Activated T-helper 1 cell treated with anti-CD3 and anti-CD28 coated beads, Interleukin-2, amount 50 U/mL, for 16 hours (primary cell): ENCODE results near the gene APAF1.

Experiments
- DNase-seq, 2 donors: peaks; one replicate each; pipeline ENCODE4 v3.0.0-alpha.2; 2020; ENCODE audit warnings: low read depth in 1 of 2, low spot score in 1 of 2

Gene APAF1

DNA sequence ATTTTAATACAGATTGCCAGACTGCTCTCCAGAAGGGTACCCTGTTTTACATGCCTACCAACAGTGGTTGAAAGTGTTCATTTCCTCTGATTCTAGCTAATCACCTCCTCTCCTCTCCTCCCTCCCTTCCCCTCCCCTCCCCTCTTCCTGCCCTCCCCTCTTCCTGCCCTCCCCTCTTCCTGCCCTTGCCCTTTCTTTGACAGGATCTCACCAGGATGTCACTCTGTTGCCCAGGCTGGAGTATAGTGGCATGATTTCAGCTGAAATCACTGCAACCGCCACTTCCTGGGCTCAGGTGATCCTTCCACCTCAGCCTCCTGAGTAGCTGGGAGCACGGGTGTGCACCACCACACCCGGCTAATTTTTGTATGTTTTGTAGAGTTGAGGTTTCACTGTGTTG lies 24.7 kb downstream of the APAF1 start:
- DNase-seq = no peak

DNA sequence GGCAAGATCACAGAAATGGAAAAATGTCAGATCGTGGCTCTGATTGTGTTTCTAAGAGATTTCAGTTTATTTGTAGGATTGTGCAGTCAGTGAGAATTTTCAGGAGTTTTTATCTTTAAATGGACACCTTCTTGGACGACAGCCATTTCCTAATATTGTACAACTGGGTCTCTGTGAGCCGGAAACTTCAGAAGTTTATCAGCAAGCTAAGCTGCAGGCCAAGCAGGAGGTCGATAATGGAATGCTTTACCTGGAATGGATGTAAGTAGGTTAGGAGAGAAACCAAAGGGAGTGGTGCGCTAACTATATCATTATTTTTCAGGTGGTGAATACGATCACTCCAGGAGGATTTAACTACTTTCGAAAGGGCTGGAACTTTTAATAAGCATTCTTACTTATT lies 26.4 kb downstream of the APAF1 start:
- no peak for DNase-seq

DNA sequence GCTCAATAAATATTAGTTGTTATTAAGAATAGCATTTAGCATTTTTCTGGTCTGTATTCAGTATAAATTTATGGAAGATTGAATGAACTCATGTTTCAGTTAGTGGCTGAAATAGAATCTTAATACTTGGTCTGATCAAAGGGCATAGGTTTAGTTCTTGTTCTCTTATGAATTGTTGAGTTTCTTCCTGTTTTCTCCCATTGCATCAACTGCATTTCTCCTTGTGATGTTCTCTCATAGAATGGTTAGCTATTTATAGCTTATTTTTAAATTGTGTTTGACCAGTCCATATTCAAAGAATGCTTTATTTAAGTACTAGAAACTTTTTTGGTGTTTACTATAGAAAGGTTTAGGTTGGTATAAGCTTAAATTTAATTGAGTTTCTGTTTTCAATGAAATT lies 29.8 kb downstream of the APAF1 start:
- no peak for DNase-seq

DNA sequence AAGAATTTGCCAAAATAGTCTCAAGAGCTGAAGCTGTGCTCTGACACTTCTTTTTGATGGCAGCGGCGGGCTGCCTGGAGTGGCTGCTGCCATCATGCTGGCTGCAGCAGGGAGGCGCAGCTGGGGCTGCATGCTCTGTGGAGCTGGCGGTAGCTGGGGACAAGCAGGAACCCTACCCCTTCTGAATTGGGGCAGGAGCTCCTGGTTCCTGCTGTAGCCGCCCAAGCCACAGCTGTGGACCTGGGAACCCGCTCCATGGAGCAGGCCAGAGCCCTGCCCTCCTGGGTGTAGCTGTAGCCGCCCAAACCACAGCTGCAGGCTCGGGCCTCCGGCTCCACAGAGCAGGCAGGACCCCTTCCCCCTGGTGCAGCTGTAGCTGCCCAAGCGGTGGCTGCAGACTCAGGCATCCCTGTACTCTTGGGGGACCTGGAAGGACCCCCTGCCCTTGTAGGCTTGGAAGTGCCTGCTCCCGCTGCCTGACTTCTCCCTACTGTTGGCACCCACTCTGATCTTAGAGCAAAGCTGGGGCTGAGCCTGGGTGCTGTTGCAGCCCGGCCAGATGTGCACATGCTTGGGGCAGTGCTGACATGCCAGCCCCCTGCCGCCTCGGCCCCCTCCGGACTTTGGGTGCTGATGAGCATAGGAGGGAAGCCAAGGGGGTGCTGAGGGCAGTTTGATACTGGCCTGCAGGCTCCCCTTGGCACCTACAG lies 33.3 kb downstream of the APAF1 start:
- no peak for DNase-seq

DNA sequence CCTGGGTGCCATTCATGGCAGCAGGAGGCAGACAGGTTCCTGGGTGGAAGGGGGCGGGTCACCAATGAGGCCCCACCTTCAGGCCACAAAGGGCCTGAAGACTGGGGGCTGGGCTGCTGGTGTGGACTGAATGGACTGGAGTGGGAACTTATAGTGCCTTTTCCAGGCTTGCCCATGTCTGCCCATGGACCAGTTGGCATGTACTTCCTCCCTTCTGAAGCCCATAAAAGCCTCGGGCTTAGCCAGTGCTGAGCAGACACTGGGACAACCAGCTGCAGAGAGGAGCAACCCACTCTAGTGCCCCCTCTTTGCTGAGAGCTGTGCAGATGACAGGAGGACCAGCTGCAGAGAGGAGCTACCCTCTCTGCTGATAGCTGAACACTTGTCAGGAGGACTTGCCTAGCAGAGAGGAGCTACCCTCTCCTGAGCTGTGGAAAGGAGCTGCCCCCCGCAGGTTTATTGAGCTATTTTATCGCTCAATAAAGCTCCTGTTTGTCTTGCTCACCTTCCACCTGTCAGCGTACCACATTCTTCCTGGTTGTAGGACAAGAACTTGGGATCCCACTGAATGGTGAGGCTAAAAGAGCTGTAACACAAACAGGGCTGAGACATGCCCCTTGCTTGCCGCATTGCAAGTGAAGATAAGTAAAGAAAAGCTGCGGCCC lies 34.0 kb downstream of the APAF1 start:
- DNase-seq = no peak

DNA sequence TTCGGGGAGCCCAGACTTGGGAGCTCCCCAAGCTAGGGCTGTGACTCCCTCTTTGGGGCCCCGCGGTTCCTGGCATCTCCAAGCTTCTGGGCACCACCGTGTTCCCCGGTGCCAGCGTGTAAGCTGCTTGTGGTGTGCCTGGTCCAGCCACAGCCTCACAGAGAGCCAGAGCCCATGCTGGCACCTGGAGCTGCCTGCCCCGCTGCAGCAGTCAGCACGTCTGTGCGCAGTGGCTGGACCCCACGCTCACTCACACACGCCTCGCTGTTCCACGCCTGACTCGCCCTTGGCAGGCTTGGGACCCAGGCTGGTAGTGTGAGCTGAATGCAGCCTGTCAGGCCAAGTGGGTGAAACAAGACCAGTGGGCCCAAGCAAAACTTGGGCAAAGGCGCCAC lies 34.5 kb downstream of the APAF1 start:
- DNase-seq = no peak

DNA sequence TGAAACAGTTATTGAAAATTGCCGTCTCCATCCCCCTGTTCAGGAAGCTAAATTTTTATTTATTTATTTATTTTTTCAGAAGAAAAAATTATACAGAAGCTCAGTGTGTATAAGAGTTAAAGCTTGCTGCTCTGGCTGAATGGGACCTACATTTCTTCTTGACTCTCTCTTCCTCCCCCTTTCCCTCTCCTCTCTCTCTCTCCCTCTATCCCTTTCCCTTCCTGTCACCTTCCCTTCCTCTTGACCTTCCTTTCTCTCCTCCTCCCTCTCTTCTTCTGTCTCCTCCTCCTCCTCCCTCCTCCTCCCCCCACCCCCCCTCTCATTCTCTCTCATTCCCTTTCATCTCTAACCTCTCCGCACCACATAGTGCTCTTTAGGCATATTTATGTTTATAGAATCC lies 39.1 kb downstream of the APAF1 start:
- DNase-seq = no peak

DNA sequence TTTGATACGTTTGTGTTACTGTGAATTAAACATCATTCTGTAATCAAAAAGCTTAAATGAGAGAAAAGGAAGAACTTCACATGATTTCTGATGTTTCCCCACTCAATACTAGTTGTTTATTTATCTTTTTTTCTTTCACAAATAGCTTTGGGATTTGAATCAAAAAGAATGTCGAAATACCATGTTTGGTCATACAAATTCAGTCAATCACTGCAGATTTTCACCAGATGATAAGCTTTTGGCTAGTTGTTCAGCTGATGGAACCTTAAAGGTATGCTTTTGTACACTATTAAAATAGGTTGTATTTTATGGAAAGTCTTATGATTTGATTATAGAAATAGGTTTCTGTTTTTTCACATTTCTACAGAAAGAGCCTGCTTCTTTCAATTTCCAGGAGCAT lies 41.5 kb downstream of the APAF1 start:
- DNase-seq = no peak

DNA sequence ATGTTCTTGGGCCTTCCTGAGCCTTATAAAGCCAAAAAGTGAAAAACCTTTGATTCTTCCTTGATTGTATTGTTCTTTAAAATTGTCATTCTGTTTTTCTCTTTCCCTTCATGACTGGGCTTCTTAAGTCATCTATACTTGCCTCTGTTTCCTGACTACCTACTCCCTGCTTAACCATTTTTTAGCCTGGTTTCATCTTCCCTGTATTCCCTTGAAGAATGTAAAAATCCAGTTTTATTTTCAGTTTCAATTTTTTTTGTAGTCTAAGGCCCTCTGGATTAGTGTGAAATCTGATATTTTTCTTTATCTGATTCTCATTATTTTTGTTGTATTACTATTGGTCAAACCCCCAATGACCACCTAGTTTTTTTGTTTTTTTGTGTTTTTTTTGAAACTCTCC lies 46.3 kb downstream of the APAF1 start:
- no peak for DNase-seq

DNA sequence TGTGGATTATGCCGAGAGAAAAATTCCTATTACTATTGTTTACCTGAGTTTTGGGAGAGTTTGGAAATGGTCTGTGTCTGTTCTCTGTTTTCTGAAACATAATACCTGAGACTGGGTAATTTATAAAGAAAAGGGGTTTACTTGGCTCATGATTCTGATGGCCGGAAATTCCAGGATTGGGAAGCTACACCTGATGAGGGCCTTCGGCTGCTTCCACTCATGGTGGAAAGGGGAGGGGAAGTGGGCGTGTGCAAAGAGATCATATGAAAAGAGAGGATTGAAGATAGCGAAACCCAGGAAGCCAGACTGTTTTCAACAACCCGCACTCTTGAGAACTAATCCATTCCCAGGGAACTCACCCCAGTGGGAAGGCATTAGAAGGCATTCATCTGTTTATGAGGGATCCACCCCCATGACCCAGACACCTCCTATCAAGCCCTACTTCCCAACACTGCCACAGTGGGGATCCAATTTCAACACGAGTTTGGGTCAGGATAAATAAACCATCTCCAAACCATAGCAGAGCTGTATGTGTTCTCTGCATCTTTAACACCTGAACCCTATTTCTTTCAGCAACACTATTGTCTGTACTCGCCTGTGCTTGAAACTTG lies 51.1 kb downstream of the APAF1 start:
- DNase-seq = no peak

DNA sequence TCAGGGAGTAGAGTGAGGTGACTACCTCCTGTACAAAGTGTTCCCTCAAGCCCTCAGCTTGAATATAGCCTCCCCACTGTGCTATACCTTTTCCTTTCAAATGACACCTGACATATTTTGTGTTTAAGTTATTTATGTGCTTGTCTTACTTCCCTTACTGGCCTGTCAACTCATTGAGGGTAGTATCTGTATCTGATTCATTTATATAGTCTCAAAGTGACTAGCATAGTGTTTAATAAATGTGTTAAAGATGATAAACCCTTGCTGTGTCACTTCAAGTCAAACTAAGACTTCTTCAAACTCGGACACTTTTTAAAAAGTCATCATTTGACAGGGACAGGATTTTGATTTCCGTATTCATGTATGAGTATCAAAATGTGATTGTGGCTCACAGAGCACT lies 52.1 kb downstream of the APAF1 start:
- no peak for DNase-seq

DNA sequence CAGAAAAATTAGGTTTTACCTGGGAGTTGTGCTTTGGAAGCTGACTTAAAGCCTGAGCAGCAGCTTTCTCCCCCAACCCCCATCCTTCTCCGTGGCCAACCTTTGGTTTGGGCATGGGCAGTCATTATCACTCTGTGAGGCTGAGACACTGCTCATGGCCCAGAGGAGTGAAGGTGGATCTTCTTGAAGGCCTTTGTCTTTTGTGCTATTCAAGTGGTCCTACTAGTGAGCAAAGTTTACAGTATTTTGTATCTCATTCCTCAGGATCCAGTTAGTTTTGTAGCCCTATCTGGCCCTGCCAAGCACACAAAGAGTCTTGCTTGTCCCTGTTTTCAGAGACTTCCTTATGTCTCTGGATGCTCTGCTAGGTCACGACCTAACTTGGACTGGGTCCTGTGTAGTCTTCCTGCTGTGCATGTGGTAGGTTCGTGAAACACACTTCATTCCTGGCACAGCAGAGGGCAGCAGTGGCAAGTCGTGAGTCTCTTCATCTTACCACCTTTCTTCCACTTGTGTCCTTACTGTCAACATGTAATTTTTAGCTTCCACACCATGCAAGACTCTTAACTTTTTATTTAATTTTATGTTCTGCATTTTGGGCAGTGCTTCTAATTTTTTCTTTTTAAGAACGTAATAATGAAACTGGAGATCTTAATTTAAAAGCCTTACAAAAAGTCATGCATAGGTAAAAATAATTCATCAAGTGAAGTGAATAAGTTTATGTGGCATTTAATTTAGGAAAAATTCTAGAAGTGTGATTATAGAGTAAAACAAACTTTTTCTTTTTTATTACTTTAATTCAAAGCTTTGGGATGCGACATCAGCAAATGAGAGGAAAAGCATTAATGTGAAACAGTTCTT lies 53.7 kb downstream of the APAF1 start:
- DNase-seq = peak in 1 of 2 donors; percentile 12

DNA sequence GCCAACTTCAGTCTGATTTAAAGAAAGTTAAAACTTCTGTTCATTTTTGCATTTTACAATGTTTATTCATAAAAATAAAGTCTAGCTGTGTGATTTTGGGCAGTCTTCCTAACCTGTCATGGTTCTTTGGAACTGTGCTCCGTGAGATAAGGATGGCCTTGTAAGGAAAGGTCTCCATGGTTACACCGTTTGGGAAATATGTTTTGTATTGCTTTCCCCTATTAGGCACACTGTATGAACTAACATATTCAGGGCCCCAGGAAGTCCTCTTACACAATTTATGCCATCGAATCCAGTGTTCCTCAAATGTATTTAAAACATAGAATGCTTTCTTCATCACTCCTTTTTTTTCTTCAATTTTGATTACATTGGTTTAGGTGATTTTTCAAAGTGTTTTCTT lies 54.5 kb downstream of the APAF1 start:
- DNase-seq = no peak

DNA sequence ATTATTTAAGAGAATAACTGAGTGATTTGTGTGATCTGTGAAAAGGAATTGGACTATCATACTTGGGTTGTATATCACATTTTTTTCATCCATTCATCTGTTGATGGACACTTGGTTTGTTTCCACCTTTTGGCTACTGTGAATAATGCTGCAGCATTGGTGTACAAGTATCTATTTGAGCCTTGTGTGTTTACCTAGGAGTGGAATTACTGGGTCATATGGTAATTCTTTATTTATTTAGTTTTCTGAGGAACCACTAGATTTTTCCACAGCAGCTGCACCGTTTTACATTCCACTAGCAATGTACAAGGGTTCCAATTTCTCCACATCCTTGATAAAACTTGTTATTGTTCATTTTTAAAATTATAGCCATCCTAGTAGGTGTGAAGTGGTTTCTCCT lies 56.1 kb downstream of the APAF1 start:
- DNase-seq = no peak

DNA sequence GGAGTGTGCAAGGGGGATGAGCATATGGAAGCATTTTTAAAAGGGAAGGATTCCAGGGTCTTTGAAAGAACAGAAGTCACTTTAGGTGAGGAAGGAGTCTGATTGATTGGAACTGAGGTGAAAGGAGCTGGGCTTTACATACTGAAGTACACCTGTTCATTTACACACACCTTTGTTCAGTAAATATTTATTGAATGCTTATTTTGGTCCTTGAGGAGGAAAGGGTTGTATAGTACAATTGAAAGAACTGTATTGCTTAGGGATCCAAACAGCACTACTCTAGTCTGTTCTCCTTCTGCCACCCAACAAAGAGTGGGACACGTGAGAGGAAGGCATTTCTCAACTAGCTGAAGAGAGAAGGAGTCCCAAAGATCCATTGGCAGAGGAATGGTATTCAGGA lies 63.9 kb downstream of the APAF1 start:
- DNase-seq = no peak

DNA sequence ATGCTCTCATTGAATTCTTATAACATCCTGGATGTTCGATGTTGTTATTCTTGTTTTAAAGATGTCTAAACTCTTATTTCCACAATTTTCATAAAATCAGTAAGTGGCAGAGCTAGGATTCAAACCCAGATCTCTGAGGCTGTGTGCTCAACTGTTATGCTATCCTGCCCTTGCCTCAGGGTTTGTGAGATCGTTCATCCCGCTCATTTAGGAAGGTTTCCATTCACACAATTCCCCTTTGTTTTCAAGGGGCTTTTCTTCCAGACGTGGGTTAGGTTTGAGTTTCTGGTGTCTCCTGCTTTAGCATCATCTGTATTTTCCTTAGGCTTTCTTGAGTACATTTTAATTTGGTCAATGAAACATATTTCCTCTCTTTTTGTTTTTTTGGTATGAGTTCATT lies 69.3 kb downstream of the APAF1 start:
- no peak for DNase-seq

DNA sequence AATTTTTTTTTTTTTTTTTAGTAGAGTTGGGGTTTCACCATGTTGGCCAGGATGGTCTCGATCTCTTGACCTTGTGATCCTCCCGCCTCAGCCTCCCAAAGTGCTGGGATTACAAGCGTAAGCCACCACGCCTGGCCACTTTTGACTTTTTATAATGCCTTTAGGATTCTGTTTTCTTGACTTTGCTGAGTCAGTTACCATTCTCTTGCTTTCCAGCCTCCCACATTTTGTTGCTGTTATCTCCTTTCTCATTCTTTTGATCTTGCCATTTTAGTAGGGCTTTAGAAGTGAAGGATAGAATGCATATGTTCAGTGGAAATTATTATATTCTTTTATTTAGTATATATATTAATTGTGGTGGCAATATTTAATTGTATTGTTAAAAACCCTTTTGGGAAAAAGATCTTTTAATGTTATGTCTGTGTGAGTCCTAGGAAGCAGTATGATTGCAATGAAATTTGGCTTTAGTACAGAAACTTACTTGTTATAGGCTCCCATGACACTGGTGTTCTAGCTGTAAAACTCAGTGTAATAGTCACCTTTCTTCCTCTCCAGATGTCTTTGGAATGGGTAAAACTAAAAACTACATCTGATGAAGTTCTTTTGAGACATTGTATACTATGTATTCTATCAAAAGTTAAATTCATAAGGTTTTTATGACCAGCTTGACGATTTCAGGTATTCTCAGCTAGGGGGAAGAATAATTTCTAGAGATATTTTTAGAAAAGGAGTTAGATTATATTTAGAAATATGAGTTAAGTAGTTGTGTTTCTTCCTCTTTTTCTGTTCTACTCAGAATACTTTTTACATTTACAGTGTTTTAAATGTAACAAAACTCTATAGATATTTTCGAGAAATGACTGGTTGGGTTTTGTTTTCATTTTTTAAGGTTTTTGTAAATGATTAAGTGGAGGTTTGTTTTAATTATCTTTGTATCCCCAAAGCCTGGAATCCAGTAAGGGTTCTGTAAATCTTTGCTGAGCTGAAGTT lies 74.7 kb downstream of the APAF1 start:
- no peak for DNase-seq

DNA sequence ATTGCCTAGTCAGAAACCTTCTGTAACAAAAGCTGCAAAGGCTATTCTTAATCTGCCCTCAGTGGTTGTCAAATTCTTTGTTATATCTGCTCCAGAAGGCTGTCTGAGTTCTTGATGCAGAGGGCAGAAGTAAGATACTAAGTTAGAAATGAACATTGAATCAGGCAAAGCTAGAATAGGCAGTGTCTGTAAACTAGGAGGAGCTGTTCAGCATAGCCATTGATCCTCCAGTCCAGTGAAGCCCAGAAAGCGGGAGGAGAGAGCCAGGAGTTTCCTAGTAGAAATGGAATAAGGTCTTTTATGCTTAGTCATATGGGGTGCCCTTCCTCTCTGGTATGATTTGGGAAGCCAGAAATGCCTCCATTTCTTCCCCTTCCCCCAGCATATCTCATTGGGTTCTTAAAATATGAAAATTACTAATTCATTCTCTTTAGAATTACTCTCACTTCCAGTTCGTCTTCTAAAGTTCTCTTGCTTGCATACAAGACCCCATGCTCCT lies 76.2 kb downstream of the APAF1 start:
- no peak for DNase-seq

DNA sequence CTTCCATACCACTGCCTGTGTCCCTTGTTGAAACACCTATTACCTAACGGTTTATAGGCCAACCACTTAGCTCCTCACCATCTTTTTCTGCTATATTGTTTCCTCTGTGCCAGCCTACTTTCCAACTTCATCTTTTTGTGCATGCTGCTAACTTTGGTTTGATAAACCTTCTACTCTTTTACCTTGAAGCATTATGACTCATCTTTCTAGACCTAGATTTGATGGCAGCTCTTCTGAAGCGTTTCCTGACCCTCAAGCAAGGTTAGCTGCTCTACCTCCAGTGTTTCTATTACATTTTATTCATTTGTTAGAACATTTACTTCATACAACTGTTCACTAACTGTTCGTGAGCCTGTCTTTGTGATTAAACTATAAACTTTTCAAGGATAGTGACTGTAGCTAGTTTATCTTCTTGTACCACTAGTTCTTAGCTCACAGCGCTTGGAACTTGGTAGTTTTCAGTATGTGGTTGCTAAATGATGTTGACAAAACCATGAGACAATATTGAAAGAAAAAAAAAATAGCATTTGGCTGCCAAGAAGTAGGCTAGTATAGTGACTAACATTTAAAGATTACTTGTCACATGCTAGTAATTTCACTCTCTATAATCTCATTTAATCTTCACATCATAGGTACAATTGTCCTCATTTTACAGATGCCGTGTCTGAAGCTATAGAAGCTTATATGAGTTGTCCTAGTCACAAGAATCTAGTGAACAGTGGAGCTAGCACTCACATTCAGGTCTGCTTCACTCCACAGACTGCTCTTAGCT lies 79.5 kb downstream of the APAF1 start:
- DNase-seq = no peak
